Measurements from ENCODE around the gene PRR14L.

Gene PRR14L

DNA sequence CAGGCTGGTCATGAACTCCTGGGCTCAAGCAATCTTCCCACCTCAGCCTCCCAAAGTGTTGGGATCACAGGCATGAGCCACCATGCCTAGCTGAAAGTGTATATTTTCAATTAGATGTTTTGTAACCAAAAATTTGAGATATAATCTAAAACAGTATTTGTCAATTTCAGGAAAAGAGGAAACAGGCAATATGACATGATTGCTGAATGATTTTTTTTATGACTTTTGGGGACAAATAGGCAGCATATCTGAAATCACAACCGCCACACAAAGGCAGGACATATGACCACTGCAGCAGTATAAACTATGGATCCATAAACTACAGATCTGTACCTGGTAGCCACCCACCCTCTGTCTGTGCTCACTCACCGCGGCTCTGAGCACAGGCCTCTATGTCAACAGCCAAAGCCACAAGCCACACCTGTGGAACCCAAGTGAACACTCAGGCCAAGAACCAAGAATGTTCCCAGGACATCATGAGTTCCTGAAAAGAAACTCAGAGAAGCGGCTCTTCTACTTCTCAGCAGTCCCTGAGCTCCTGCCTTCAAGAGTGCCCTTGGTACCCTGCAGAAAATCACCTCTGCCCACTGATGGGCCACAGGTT is 110.4 kb downstream of the PRR14L start:
- DNase-seq (ENCODE audit: low spot score) = no peak

DNA sequence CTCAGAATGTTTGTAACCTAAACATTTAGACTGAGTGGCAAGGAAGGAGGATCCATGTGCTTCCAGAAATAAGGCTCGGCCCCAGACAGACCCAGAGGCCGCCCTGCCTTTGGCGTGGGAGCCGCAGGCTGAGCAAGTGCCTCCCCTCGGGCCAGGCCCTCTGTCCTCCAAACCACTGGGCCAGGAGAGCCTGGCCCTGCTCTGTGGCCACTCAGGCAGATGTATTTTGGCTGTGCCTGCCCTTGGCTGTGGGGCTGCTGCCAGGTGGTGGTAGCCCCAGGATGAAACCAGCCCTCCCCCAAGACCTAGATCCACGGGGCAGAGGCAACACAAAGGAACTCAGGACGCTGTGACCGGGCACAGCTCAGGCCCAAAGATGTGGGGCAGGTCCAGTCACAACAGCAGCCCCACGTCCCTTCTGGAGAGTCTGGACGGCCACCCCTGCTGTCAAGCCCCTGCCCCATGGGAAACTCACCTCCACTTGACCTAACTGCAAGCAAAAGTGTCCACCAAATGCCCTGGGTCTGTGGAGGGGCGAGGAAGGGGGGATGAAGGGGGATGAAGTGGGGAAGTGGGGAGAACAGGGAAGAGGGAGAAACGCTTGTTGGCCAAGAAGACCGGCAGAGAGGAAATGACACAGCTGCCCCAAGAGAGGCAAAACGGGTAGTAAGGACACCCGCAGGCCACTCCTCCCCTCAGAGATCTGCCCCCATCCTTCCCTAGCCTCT is 111.9 kb downstream of the PRR14L start:
- DNase-seq (ENCODE audit: low spot score) = no peak

DNA sequence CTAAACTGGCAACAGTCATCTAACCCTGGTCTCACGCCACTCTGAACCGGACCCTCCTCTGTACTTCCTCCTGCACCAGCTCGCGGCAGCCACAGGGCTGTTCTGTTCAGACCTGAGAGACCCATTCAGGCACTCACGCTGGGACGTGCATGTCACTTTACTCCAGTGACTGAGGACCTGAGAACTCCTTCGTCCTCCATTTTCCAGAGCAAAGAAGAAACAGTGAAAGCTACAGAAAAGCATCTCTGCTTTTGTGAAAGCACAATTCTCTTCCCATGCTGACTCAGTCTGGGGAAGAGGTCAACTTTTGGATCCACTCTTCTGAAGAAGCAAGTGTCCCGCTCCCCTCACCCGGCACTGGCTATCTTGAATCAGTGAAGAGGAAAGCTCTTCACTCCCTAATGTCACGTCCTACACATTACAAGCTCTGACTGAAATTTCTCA is 112.5 kb downstream of the PRR14L start:
- DNase-seq (ENCODE audit: low spot score) = no peak

DNA sequence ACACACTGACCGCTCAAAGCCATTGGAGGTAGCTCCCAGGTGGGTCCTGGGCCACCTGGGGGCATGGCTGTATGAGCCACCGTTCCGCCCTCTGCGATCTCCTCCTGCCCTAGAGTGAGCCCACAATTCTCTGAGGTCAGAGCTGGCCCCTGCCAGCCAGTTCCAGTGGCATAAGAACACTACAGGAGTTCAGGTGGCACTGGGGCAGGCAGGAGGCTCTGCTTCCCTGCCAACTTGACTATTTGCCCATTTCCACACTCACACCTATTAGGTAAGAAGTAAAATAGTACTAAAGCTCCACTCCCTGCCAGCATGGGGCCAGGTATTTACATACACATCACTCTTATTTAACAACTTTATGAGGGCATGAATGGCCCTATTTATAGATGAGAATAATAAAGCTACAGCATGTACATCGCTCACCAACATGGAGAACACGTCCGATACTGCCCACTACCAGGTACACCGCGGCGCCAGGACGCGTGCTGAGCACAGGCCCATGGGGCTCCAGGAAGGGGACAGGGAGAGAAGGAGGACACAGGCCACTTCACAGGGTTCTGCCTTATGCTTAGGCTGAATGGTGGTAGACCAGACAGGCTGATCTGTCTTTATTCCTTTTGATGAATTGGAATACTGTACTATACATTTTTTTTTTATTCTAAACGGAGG is 114.2 kb downstream of the PRR14L start:
- no peak for DNase-seq (ENCODE audit: low spot score)

DNA sequence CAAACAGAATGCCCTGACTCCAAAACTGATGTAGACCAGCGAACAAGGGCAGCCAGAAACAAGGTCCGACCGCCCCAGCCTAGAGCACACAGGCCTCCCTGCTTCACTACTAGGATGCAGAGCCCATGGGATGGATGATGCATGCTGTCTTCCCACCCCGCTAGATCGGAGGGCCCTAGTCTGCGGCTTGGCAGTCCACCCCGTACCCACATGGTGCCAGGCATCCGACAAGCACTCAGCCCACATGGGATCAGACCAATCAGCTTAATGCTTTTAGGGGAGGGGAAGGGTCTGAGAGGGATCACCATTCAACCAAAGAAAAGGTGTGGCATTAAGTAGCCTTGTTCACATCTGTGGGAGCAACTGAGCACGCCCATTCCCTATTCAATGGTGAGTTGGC is 118.5 kb downstream of the PRR14L start:
- DNase-seq (ENCODE audit: low spot score) = no peak
